ENCODE data around the gene SCARB1.

The SCARB1 gene

DNA sequence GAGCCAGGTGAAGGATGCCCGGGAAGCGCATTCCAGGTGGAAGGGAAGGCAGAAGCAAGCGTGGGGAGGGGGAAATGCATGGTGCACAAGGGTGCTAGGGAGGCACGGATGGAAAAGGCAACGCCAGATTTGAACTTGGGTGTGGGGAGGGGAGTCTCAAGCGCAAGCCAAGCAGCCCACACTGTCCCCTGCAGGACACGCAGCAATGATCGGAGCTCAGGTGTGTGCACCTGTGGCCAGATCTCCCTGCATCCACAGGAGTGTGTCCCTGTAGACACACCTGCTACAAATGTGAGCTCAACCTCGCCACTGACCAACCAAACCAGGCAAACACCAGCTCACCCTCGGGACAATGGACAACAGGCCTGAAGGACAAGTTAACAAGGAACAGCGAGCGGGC lies 63.2 kb downstream of the SCARB1 start:
- Histone ChIP-seq H3K27ac (ENCODE audit: low read length) (no peak overlapping the region), H3K4me3 (ENCODE audit: low read depth in 1 of 2, low read length in 2 of 2) (no peak overlapping the region), H3K27me3 (ENCODE audit: insufficient read depth, low read length, poor library complexity) (no peaks in the 10 kb centered on the region), H3K4me1 (ENCODE audit: insufficient read depth, low read length) (no peaks in the 10 kb centered on the region), H3K9ac (ENCODE audit: low read depth, low read length) (no peak overlapping the region), H3K4me2 (ENCODE audit: insufficient read depth, low read length) (no peak overlapping the region), H3K9me3 (ENCODE audit: insufficient read depth, low read length, severe bottlenecking) (no peaks in the 10 kb centered on the region), H2AFZ (ENCODE audit: low read depth, low read length) (no peak overlapping the region), H3K36me3 (ENCODE audit: insufficient read depth, low read length) (peaks cover 64% of the 10 kb centered on the region), H4K20me1 (ENCODE audit: insufficient read depth, low read length) (no peaks in the 10 kb centered on the region), H3K79me2 (ENCODE audit: insufficient read depth, low read length) (no peaks in the 10 kb centered on the region)
- TF ChIP-seq, protein P1, sequence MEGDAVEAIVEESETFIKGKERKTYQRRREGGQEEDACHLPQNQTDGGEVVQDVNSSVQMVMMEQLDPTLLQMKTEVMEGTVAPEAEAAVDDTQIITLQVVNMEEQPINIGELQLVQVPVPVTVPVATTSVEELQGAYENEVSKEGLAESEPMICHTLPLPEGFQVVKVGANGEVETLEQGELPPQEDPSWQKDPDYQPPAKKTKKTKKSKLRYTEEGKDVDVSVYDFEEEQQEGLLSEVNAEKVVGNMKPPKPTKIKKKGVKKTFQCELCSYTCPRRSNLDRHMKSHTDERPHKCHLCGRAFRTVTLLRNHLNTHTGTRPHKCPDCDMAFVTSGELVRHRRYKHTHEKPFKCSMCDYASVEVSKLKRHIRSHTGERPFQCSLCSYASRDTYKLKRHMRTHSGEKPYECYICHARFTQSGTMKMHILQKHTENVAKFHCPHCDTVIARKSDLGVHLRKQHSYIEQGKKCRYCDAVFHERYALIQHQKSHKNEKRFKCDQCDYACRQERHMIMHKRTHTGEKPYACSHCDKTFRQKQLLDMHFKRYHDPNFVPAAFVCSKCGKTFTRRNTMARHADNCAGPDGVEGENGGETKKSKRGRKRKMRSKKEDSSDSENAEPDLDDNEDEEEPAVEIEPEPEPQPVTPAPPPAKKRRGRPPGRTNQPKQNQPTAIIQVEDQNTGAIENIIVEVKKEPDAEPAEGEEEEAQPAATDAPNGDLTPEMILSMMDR (IDR thresholded peaks at IDR 0.05; ENCODE audit: borderline replicate concordance, extremely low read depth, low read length, poor library complexity, severe bottlenecking), result no peak
- no peak for TF ChIP-seq EZH2 (IDR thresholded peaks at IDR 0.05; ENCODE audit: borderline replicate concordance, low read depth, low read length, severe bottlenecking)
- ATAC-seq (ENCODE audit: insufficient read depth, low read depth) (no peak), DNase-seq (no peak)

DNA sequence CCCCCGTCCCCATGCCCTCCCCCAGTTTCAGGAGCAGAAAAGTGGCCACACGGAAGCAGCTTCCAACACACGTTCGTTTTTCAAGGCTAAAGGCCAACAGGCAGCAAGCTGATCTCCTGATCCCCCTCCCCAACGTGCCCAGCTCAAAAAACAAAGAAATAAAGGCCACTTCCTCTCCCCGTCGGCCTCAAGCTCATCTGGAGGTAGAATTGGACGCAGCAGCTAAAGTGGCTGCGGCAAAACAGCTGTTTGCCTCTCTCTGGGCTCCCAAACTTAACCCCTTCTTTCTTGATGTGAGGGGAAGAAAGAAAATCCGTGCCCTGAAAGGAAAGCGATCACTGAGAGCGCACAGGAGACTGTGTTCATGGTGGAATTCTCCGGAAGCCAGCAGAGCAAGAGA lies 66.3 kb downstream of the SCARB1 start:
- no peak overlapping the region for H3K9ac ChIP-seq (ENCODE audit: low read depth, low read length)

DNA sequence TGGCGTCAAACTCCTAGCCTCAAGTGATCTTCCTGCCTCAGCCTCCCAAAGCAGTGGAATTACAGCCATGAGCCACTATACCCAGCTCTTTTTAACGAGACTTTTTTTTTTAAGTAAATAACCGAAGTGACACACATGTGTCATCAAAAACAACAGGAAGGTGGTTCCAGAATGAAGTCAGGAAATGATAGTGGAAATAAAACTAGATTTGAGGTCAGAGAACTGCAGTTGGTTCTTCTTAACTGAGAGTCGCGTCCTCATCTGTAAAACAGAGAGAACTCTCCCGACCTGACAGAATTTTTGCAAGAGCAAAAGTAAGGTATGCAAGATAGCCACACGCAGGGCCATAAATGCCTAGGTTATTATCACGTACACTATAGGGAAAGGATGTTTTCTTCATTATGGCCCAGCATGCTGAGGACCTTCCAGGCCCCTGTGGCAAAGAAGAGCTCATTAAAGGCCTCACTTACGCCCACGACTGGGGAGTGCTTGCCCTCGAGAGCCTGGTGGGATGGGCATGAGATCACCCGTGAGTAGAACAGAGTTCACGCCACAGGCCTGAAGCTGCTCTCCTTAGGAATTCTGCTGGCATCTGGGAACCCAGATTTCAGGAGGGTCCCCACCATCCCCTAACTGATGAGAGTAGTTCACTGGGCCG lies 67.2 kb downstream of the SCARB1 start:
- H3K9ac ChIP-seq (ENCODE audit: low read depth, low read length), result no peak overlapping the region
- no peaks in the 10 kb centered on the region for H3K4me1 ChIP-seq (ENCODE audit: insufficient read depth, low read length)
- peaks cover 59% of the 10 kb centered on the region for H3K36me3 ChIP-seq (ENCODE audit: insufficient read depth, low read length)
- no peak for ATAC-seq (ENCODE audit: insufficient read depth, low read depth)
- no peak overlapping the region for H3K27ac ChIP-seq (ENCODE audit: low read length)
- no peak for DNase-seq
- no peak overlapping the region for H3K4me3 ChIP-seq (ENCODE audit: low read depth in 1 of 2, low read length in 2 of 2)
- no peak overlapping the region for H2AFZ ChIP-seq (ENCODE audit: low read depth, low read length)
- H3K79me2 ChIP-seq (ENCODE audit: insufficient read depth, low read length), result no peaks in the 10 kb centered on the region
- no peaks in the 10 kb centered on the region for H3K27me3 ChIP-seq (ENCODE audit: insufficient read depth, low read length, poor library complexity)
- no peaks in the 10 kb centered on the region for H4K20me1 ChIP-seq (ENCODE audit: insufficient read depth, low read length)
- no peak overlapping the region for H3K4me2 ChIP-seq (ENCODE audit: insufficient read depth, low read length)
- no peaks in the 10 kb centered on the region for H3K9me3 ChIP-seq (ENCODE audit: insufficient read depth, low read length, severe bottlenecking)
- TF ChIP-seq, protein P1 (IDR thresholded peaks at IDR 0.05; ENCODE audit: borderline replicate concordance, extremely low read depth, low read length, poor library complexity, severe bottlenecking), result no peak
- TF ChIP-seq EZH2 (IDR thresholded peaks at IDR 0.05; ENCODE audit: borderline replicate concordance, low read depth, low read length, severe bottlenecking), result no peak

More for the DNA sequence above, 66.3 kb downstream of the SCARB1 start:
- H3K27me3 ChIP-seq (ENCODE audit: insufficient read depth, low read length, poor library complexity), result no peaks in the 10 kb centered on the region
- no peak overlapping the region for H3K4me3 ChIP-seq (ENCODE audit: low read depth in 1 of 2, low read length in 2 of 2)
- no peak overlapping the region for H3K4me2 ChIP-seq (ENCODE audit: insufficient read depth, low read length)
- H3K9me3 ChIP-seq (ENCODE audit: insufficient read depth, low read length, severe bottlenecking), result no peaks in the 10 kb centered on the region
- no peak overlapping the region for H2AFZ ChIP-seq (ENCODE audit: low read depth, low read length)
- TF ChIP-seq EZH2 (IDR thresholded peaks at IDR 0.05; ENCODE audit: borderline replicate concordance, low read depth, low read length, severe bottlenecking), result no peak
- TF ChIP-seq, protein P1 (IDR thresholded peaks at IDR 0.05; ENCODE audit: borderline replicate concordance, extremely low read depth, low read length, poor library complexity, severe bottlenecking), result no peak
- ATAC-seq (ENCODE audit: insufficient read depth, low read depth), result no peak
- DNase-seq, result no peak
- H4K20me1 ChIP-seq (ENCODE audit: insufficient read depth, low read length), result no peaks in the 10 kb centered on the region
- no peak overlapping the region for H3K27ac ChIP-seq (ENCODE audit: low read length)
- no peaks in the 10 kb centered on the region for H3K4me1 ChIP-seq (ENCODE audit: insufficient read depth, low read length)
- no peaks in the 10 kb centered on the region for H3K79me2 ChIP-seq (ENCODE audit: insufficient read depth, low read length)
- H3K36me3 ChIP-seq (ENCODE audit: insufficient read depth, low read length), result peaks cover 54% of the 10 kb centered on the region

All from DND-41 (cell line).